Right atrium auricular region (tissue), 2 donors: ENCODE data around the gene GOLGA6C. TPM values are rescaled to one million over a fixed set of nuclear protein-coding genes. Genes with fewer than 3 reads are reported as not detected.
"Not testable (repeated sequence)": the region's sequence is repeated elsewhere in the genome, so short reads cannot be mapped to it uniquely, and the experiment has no call there.

ENCODE experiments used
- DNase-seq: peaks from one replicate; pipeline ENCODE4 v3.0.0-alpha.2; 2019; ENCODE audit warnings: low spot score
- H3K27ac ChIP-seq, 2 donors: fragments of 200-600 bp; sonication (generic); 1 replicate in 1 of 2; 2 replicates in 1 of 2; pipeline ENCODE4 v1.5.1; 2016 to 2019
- H3K27me3 ChIP-seq, 2 donors: fragments of 200-600 bp; sonication (generic); one replicate each; pipeline versions ENCODE4 v1.5.1 to v1.6.0; 2017 to 2019
- H3K36me3 ChIP-seq: fragments of 200-600 bp; sonication (generic); one replicate; pipeline ENCODE4 v1.5.1; 2016
- H3K4me1 ChIP-seq, 2 donors: fragments of 200-600 bp; sonication (generic); one replicate each; pipeline versions ENCODE4 v1.5.1 to v1.6.0; 2017 to 2019
- H3K4me3 ChIP-seq, 2 donors: fragments of 200-600 bp; sonication (generic); 1 replicate in 1 of 2; 2 replicates in 1 of 2; pipeline ENCODE4 v1.5.1; 2017 to 2019; ENCODE audit warnings: mild to moderate bottlenecking in 1 of 2, moderate library complexity in 1 of 2
- H3K9me3 ChIP-seq, 2 donors: fragments of 200-600 bp; sonication (generic); one replicate each; pipeline ENCODE4 v1.5.1; 2019
- CTCF ChIP-seq, 2 donors: fragments of 200-600 bp; sonication (generic); IDR thresholded peaks; one replicate each; pipeline ENCODE4 v1.5.1; 2019; ENCODE audit warnings: antibody characterized with exemption in 2 of 2
- total RNA-seq, 2 donors: library from RNA; depleted of rRNA; stranded (reverse); fragments of >200 nt; gene quantifications; one replicate each; pipeline ENCODE4 v1.1.0, GENCODE V29; 2016

GOLGA6C gene
- total RNA-seq, 2 donors from 2014 or later, result not detected

- H3K27me3 ChIP-seq, result no peaks in the 10 kb centered on the region
Measured at GRCh38 chr15:75309711-75310110, 51.6 kb downstream of the GOLGA6C start.

GRCh38 chr15:75312548-75312947 is 54.4 kb downstream of the GOLGA6C start:
- H3K36me3 ChIP-seq, H3K4me3 ChIP-seq, H3K4me1 ChIP-seq, H3K9me3 ChIP-seq, DNase-seq, H3K27ac ChIP-seq, H3K27me3 ChIP-seq: not testable (repeated sequence)

More at GRCh38 chr15:75309711-75310110, 51.6 kb downstream of the GOLGA6C start:
- no peaks in the 10 kb centered on the region for H3K9me3 ChIP-seq
- H3K27ac ChIP-seq, result no peak overlapping the region
- H3K36me3 ChIP-seq, result no peaks in the 10 kb centered on the region
- DNase-seq, result no peak
- no peaks in the 10 kb centered on the region for H3K4me1 ChIP-seq
- H3K4me3 ChIP-seq, result no peak overlapping the region
- TF ChIP-seq CTCF (IDR thresholded peaks at IDR 0.05), result no peak

GRCh38 chr15:75313116-75313845 is 55.1 kb downstream of the GOLGA6C start:
- Histone ChIP-seq H3K36me3 (no peaks in the 10 kb centered on the region), H3K27me3 (no peaks in the 10 kb centered on the region), H3K9me3 (no peaks in the 10 kb centered on the region), H3K27ac (no peak overlapping the region), H3K4me1 (no peaks in the 10 kb centered on the region), H3K4me3 (no peak overlapping the region)
- TF ChIP-seq CTCF (IDR thresholded peaks at IDR 0.05), result no peak
- no peak for DNase-seq

- no peak for TF ChIP-seq CTCF (IDR thresholded peaks at IDR 0.05)
- H3K27ac ChIP-seq, result no peak overlapping the region
- DNase-seq, result no peak
- H3K36me3 ChIP-seq, result no peaks in the 10 kb centered on the region
- H3K9me3 ChIP-seq, result no peaks in the 10 kb centered on the region
- no peaks in the 10 kb centered on the region for H3K27me3 ChIP-seq
- no peaks in the 10 kb centered on the region for H3K4me1 ChIP-seq
- no peak overlapping the region for H3K4me3 ChIP-seq
Measured at GRCh38 chr15:75314552-75315290, 56.6 kb downstream of the GOLGA6C start.

GRCh38 chr15:75319231-75319897 is 61.2 kb downstream of the GOLGA6C start:
- H3K36me3 ChIP-seq, H3K9me3 ChIP-seq, DNase-seq, H3K4me3 ChIP-seq, H3K4me1 ChIP-seq, H3K27ac ChIP-seq, H3K27me3 ChIP-seq: not testable (repeated sequence)

Other genes starting within 250 kb of the GOLGA6C start
- gene PPCDC, start 234.7 kb upstream of the GOLGA6C start, total RNA-seq, result 10 to 100 TPM; 10.6 to 11.5 TPM
- gene C15orf39, start 56.5 kb upstream of the GOLGA6C start, total RNA-seq, result 10 to 100 TPM in 1 of 2 donors, 1 to 10 TPM in 1; 5.9 to 16.4 TPM
- gene GOLGA6D, start 24.5 kb downstream of the GOLGA6C start, total RNA-seq, result not detected
- gene COMMD4, start 77.7 kb downstream of the GOLGA6C start, total RNA-seq, result 10 to 100 TPM; 47.2 to 52.4 TPM
- gene NEIL1, start 88.7 kb downstream of the GOLGA6C start, total RNA-seq, result 10 to 100 TPM in 1 of 2 donors, 1 to 10 TPM in 1; 6.0 to 11.7 TPM
- gene MAN2C1, start 110.3 kb downstream of the GOLGA6C start, total RNA-seq, result 10 to 100 TPM; 63.2 to 81.8 TPM
- gene SIN3A, start 193.4 kb downstream of the GOLGA6C start, total RNA-seq, result 10 to 100 TPM; 16.0 to 25.5 TPM